Trophoblast cell (in vitro differentiated cells and primary cell): Measurements from ENCODE around the gene ZFAND2B.
"Not testable (repeated sequence)": the region's sequence is repeated elsewhere in the genome, so short reads cannot be mapped to it uniquely, and the experiment has no call there.

Experiments
- DNase-seq, 2 donors: peaks; one replicate each; pipeline ENCODE4 v3.0.0-alpha.2; 2016
- H2AFZ ChIP-seq: 2 replicates; pipeline ENCODE4 v1.6.1; 2013; ENCODE audit warnings: low read length, moderate library complexity, mild to moderate bottlenecking; ENCODE audit not compliant: insufficient read depth, poor library complexity
- H2AK5ac ChIP-seq: 2 replicates; pipeline ENCODE4 v1.6.1; 2013; ENCODE audit warnings: mild to moderate bottlenecking, low read length
- H2BK120ac ChIP-seq: 2 replicates; pipeline ENCODE4 v1.6.1; 2013; ENCODE audit warnings: low read length, mild to moderate bottlenecking, moderate library complexity; ENCODE audit not compliant: insufficient read depth, poor library complexity
- H2BK12ac ChIP-seq: 2 replicates; pipeline ENCODE4 v1.6.1; 2013; ENCODE audit warnings: mild to moderate bottlenecking, low read length, moderate library complexity
- H2BK5ac ChIP-seq: 2 replicates; pipeline ENCODE4 v1.6.1; 2013; ENCODE audit warnings: low read length, low read depth, moderate library complexity, mild to moderate bottlenecking; ENCODE audit not compliant: poor library complexity
- H3K14ac ChIP-seq: 2 replicates; pipeline ENCODE4 v1.6.1; 2013; ENCODE audit warnings: mild to moderate bottlenecking, low read length
- H3K18ac ChIP-seq: 2 replicates; pipeline ENCODE4 v1.6.1; 2013; ENCODE audit warnings: mild to moderate bottlenecking, low read length
- H3K23ac ChIP-seq: 2 replicates; pipeline ENCODE4 v1.6.1; 2013; ENCODE audit warnings: low read length
- H3K27ac ChIP-seq: 2 replicates; pipeline ENCODE4 v1.5.1; 2013; ENCODE audit warnings: low read depth, mild to moderate bottlenecking, inconsistent platforms, low read length, moderate library complexity
- H3K27me3 ChIP-seq: 2 replicates; pipeline ENCODE4 v1.6.1; 2013; ENCODE audit warnings: inconsistent platforms, mild to moderate bottlenecking, low read length, moderate library complexity; ENCODE audit not compliant: insufficient read depth
- H3K36me3 ChIP-seq, 2 experiments: 1 replicate in 1 of 2; 2 replicates in 1 of 2; pipeline ENCODE4 v1.6.1; 2013; ENCODE audit warnings: low read length in 2 of 2, mild to moderate bottlenecking in 2 of 2, moderate library complexity in 1 of 2; ENCODE audit not compliant: insufficient read depth in 2 of 2, control insufficient read depth in 1 of 2
- H3K4ac ChIP-seq: 2 replicates; pipeline ENCODE4 v1.6.1; 2013; ENCODE audit warnings: low read depth, mild to moderate bottlenecking, low read length, moderate library complexity
- H3K4me1 ChIP-seq, 2 experiments: 1 replicate in 1 of 2; 2 replicates in 1 of 2; pipeline ENCODE4 v1.6.1; 2013; ENCODE audit warnings: low read length in 2 of 2, mild to moderate bottlenecking in 2 of 2, moderate library complexity in 1 of 2; ENCODE audit not compliant: insufficient read depth in 2 of 2, control insufficient read depth in 1 of 2
- H3K4me2 ChIP-seq: 2 replicates; pipeline ENCODE4 v1.6.1; 2013; ENCODE audit warnings: inconsistent platforms, mild to moderate bottlenecking, low read length, moderate library complexity
- H3K4me3 ChIP-seq: 2 replicates; pipeline ENCODE4 v1.5.1; 2013; ENCODE audit warnings: mild to moderate bottlenecking, low read depth, low read length, inconsistent platforms
- H3K79me1 ChIP-seq: one replicate; pipeline ENCODE4 v1.6.1; 2013; ENCODE audit warnings: low read length
- H3K79me2 ChIP-seq: 2 replicates; pipeline ENCODE4 v1.6.1; 2013; ENCODE audit warnings: low read length, mild to moderate bottlenecking; ENCODE audit not compliant: control insufficient read depth, insufficient read depth, poor library complexity
- H3K9ac ChIP-seq: 2 replicates; pipeline ENCODE4 v1.6.1; 2013; ENCODE audit warnings: mild to moderate bottlenecking, low read length
- H3K9me3 ChIP-seq: 2 replicates; pipeline ENCODE4 v1.6.1; 2013; ENCODE audit warnings: low read depth, mild to moderate bottlenecking, control low read depth, inconsistent platforms, low read length; ENCODE audit not compliant: insufficient read depth
- H4K12ac ChIP-seq: 2 replicates; pipeline ENCODE4 v1.6.1; 2013; ENCODE audit warnings: low read depth, mild to moderate bottlenecking, low read length, moderate library complexity
- H4K8ac ChIP-seq: 2 replicates; pipeline ENCODE4 v1.6.1; 2013; ENCODE audit warnings: low read depth, mild to moderate bottlenecking, low read length, moderate library complexity
- H4K91ac ChIP-seq: one replicate; pipeline ENCODE4 v1.6.1; 2013; ENCODE audit warnings: low read depth, mild to moderate bottlenecking, low read length, moderate library complexity
- WGBS: extraction: QIAGEN DNeasy Blood & Tissue Kit; methylation state at CpG from one replicate; pipeline ENCODE4 v1.1.7; 2013; ENCODE audit warnings: missing lambda C conversion rate; ENCODE audit not compliant: insufficient read length, insufficient coverage; ENCODE audit errors: extremely low coverage; 5-methylcytosine and 5-hydroxymethylcytosine counted together

The ZFAND2B gene

GRCh38 chr2:219198974-219199373 is 7.6 kb upstream of the ZFAND2B start:
- Histone ChIP-seq H3K9ac (no peak overlapping the region), H4K8ac (no peak overlapping the region), H3K14ac (no peak overlapping the region), H3K18ac (no peak overlapping the region), H2AK5ac (no peak overlapping the region), H4K12ac (no peak overlapping the region), H4K91ac (no peak overlapping the region), H3K9me3 (no peaks in the 10 kb centered on the region), H3K79me1 (no peaks in the 10 kb centered on the region), H2BK120ac (no peak overlapping the region), H3K23ac (no peak overlapping the region), H3K4me3 (no peak overlapping the region), H2AFZ (no peak overlapping the region), H2BK5ac (no peak overlapping the region), H3K4me1 (no peaks in the 10 kb centered on the region), H3K79me2 (no peaks in the 10 kb centered on the region), H3K36me3 (no peaks in the 10 kb centered on the region), H3K4me2 (no peak overlapping the region), H3K27ac (no peak overlapping the region), H3K4ac (no peak overlapping the region), H3K27me3 (no peaks in the 10 kb centered on the region), H2BK12ac (no peak overlapping the region)
- DNase-seq, result no peak
- no CpG with 5 or more reads among the region's 5 CpGs for WGBS

GRCh38 chr2:219199470-219200211 is 6.9 kb upstream of the ZFAND2B start:
- no peak overlapping the region for H4K12ac ChIP-seq
- H3K4ac ChIP-seq, result no peak overlapping the region
- H3K27me3 ChIP-seq, result no peaks in the 10 kb centered on the region
- H3K4me1 ChIP-seq, result no peaks in the 10 kb centered on the region
- H3K4me3 ChIP-seq, result no peak overlapping the region
- H3K79me1 ChIP-seq, result no peaks in the 10 kb centered on the region
- H3K23ac ChIP-seq, result no peak overlapping the region
- no CpG with 5 or more reads among the region's 12 CpGs for WGBS
- no peak overlapping the region for H3K14ac ChIP-seq
- H2BK12ac ChIP-seq, result no peak overlapping the region
- no peak overlapping the region for H3K4me2 ChIP-seq
- no peaks in the 10 kb centered on the region for H3K79me2 ChIP-seq
- H2AK5ac ChIP-seq, result no peak overlapping the region
- H4K8ac ChIP-seq, result no peak overlapping the region
- no peak overlapping the region for H2AFZ ChIP-seq
- H2BK5ac ChIP-seq, result no peak overlapping the region
- H3K9ac ChIP-seq, result no peak overlapping the region
- H3K36me3 ChIP-seq, result no peaks in the 10 kb centered on the region
- H3K27ac ChIP-seq, result no peak overlapping the region
- no peak for DNase-seq
- no peak overlapping the region for H4K91ac ChIP-seq
- H2BK120ac ChIP-seq, result no peak overlapping the region
- H3K9me3 ChIP-seq, result no peaks in the 10 kb centered on the region
- H3K18ac ChIP-seq, result no peak overlapping the region

GRCh38 chr2:219200502-219201326 is 5.9 kb upstream of the ZFAND2B start:
- no CpG with 5 or more reads among the region's 26 CpGs for WGBS
- not testable (repeated sequence) for H3K18ac ChIP-seq, H2AFZ ChIP-seq, H3K4ac ChIP-seq, H3K9ac ChIP-seq, H2BK120ac ChIP-seq, H3K4me2 ChIP-seq, H4K8ac ChIP-seq, H3K27me3 ChIP-seq, H3K14ac ChIP-seq, H3K9me3 ChIP-seq, H2BK12ac ChIP-seq, H3K4me3 ChIP-seq, H3K23ac ChIP-seq, H3K79me2 ChIP-seq, H3K4me1 ChIP-seq, H3K27ac ChIP-seq, DNase-seq, H3K79me1 ChIP-seq, H4K91ac ChIP-seq, H2AK5ac ChIP-seq, H3K36me3 ChIP-seq, H2BK5ac ChIP-seq, H4K12ac ChIP-seq

- H3K14ac ChIP-seq, H3K36me3 ChIP-seq, H3K9ac ChIP-seq, H3K79me1 ChIP-seq, H2BK12ac ChIP-seq, H3K4ac ChIP-seq, H3K27me3 ChIP-seq, H3K27ac ChIP-seq, H2BK120ac ChIP-seq, H3K4me1 ChIP-seq, H4K12ac ChIP-seq, H3K79me2 ChIP-seq, DNase-seq, H3K9me3 ChIP-seq, H2AFZ ChIP-seq, H3K18ac ChIP-seq, H2BK5ac ChIP-seq, H3K4me3 ChIP-seq, H2AK5ac ChIP-seq, H3K4me2 ChIP-seq, H4K91ac ChIP-seq, H4K8ac ChIP-seq, H3K23ac ChIP-seq: not testable (repeated sequence)
- no CpG with 5 or more reads among the region's 21 CpGs for WGBS
Observed at GRCh38 chr2:219201331-219201730, 5.3 kb upstream of the ZFAND2B start.
